GM10266 (cell line): ENCODE data around the gene CDIPT.

ENCODE experiments used
- DNase-seq: peaks from one replicate; pipeline ENCODE4 v3.0.0; 2012; ENCODE audit errors: extremely low spot score
- TF ChIP-seq, protein P1 (sequence below): IDR thresholded peaks from 2 replicates; pipeline ENCODE4 v1.5.1; 2012; ENCODE audit warnings: mild to moderate bottlenecking, low read depth; ENCODE audit not compliant: control insufficient read depth, insufficient read depth; ENCODE audit errors: missing control alignments

The CDIPT gene

DNA sequence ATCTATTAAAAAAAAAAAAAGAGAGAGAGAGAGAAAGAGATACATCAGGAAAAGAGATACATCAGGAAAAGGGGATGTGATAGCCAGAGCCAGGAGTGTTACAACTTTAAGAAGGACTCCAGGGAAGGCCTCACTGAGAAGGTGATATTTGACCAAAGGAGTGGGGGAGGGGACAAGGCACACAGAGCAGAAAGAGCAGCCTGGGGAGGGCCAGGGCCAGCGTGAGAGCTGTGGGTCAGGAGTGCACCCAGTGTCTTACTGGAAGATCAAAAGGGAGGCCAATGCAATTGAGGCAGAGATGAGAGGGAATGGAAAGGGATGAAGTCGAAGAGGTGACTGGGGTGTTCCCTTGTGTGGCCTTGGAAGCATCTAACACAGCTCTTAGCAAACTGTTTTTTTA is 44.9 kb upstream of the CDIPT start:
- no peak for DNase-seq
- TF ChIP-seq, protein P1, sequence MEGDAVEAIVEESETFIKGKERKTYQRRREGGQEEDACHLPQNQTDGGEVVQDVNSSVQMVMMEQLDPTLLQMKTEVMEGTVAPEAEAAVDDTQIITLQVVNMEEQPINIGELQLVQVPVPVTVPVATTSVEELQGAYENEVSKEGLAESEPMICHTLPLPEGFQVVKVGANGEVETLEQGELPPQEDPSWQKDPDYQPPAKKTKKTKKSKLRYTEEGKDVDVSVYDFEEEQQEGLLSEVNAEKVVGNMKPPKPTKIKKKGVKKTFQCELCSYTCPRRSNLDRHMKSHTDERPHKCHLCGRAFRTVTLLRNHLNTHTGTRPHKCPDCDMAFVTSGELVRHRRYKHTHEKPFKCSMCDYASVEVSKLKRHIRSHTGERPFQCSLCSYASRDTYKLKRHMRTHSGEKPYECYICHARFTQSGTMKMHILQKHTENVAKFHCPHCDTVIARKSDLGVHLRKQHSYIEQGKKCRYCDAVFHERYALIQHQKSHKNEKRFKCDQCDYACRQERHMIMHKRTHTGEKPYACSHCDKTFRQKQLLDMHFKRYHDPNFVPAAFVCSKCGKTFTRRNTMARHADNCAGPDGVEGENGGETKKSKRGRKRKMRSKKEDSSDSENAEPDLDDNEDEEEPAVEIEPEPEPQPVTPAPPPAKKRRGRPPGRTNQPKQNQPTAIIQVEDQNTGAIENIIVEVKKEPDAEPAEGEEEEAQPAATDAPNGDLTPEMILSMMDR: no peak

DNA sequence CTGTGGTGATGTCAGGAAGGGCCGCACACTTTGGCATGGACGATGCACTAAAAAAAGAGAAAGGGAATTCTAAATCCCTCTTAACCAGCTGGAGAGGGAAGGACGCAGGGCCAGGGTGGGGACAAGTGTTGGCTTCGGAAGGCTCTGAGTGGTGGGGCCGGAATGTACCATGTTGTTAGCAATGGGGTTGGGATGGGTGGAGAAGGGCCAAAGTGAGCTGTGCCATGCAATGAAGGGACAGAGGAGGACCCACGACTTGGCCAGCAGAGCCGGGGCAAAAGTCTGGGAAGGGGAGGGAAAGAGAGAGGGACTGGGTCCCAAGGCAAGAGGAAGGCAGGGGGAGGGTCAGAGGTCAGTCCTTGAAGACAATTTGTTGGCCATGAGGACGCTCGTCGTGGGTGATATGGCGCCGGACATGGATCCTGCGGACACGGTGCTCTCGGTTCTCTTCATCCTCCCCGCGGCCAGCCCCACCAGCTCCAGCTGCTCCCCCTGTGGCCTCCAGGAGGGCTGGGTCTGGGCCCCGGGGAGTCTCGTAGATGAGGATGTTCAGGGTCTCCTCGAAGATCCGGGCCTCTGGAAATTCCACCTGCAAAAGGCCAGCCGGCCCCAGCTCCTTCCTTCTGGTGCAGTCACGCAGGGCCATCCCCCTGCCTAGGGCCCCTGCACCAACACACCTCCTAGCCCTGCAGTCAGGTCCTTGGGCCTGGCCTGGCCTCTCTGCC is 43.7 kb upstream of the CDIPT start:
- TF ChIP-seq, protein P1: no peak
- no peak for DNase-seq

DNA sequence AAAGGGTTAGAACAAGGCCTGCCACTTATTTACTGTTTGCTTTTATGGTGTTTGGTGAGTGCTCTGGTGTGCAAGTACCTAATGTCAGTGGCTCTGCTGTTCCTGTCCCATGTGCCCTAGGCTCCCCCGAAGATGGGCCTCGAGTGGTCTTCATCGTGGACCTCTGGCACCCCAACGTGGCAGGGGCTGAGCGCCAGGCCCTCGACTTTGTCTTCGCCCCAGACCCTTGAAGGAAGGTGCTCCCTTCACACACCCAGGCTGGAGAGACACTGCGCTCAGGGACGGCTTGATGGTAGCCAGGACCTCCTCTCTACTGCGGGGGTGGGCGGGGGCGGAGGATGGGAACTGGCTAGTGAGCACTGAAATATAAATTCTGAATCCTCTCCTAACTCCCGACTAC is 42.6 kb upstream of the CDIPT start:
- DNase-seq: no peak
- TF ChIP-seq, protein P1: no peak

DNA sequence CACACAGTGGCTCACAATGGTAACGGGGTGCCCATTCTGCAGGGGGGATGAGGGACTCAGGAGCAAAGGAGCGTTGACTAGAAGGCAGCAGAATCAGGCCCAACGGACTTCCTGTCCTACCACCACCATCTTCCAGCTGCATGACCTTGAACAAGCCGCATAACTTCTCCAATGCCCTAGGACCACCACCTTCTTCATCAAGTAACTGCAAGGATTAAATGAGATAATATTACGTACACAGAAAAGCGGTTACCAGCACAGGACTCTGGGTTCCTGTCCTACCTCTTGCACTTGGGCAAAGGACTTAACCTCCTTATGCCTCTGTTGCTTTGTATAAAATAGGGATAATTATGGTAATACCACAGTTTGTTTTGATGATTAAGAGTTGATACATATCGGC is 41.9 kb upstream of the CDIPT start:
- DNase-seq: no peak
- TF ChIP-seq, protein P1: no peak

DNA sequence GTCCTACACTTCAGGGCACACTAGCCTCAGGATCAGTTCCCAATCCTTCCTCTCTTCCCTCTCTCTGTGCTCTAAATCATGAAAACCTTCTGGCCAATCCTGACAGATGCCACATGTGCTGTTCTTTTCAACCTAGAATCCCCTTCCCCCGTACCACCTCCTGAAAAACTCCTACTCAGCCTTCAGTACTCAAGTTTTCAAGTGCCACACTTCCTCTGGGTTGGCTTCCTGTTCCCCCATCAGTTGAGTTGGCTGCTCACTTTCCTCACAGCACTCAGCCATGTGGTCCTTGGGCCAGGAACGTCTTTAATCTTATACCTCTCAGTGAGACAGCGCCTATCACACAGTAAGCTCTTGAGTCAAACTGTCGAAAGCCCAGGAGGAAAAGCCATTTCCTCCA is 40.6 kb upstream of the CDIPT start:
- no peak for DNase-seq
- TF ChIP-seq, protein P1: no peak

DNA sequence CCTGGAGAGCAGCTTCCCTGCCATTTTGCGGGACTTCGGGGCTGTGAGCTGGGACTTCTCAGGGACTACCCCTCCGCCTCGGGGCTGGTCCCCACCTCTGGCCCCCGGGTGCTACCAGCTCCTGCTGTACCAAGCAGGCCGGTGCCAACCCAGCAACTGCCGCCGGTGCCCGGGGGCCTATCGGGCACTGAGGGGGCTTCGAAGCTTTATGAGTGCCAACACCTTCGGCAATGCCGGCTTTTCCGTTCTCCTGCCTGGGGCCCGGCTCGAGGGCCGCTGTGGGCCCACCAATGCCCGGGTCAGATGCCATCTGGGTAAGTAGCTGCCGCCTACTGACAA is 38.5 kb upstream of the CDIPT start:
- no peak for DNase-seq
- TF ChIP-seq, protein P1: no peak

DNA sequence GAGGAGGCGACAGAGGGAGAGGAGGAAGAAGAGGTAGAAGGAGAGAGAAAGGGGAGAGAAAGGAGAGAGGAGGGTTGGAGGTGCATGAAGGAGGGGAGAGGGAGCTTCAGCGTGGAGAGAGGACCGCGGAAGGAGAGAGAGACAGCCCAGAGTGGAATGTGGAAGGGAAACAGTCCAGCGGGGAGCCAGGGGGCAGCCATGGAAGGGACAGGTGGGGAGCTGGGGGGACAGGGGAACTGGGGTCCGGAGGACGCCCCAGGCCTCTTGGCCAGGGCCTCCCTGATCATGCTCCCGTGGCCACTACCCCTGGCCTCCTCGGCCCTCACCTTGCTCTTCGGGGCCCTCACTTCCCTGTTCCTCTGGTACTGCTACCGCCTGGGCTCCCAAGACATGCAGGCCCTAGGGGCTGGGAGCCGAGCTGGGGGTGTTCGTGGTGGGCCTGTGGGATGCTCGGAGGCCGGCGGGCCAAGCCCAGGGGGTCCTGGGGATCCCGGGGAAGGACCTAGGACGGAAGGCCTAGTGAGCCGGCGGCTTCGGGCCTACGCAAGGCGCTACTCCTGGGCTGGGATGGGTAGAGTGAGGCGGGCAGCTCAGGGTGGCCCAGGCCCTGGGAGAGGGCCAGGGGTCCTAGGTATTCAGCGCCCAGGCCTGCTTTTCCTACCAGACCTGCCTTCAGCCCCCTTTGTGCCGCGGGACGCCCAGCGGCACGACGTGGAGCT is 38.0 kb upstream of the CDIPT start:
- no peak for DNase-seq

More for the DNA sequence above, 38.0 kb upstream of the CDIPT start:
- TF ChIP-seq, protein P1: no peak
